ENCODE data around the gene OR8B8. TPM values are rescaled to one million over a fixed set of nuclear protein-coding genes. Genes with fewer than 3 reads are reported as not detected.
"Not testable (repeated sequence)": the region's sequence is repeated elsewhere in the genome, so short reads cannot be mapped to it uniquely, and the experiment has no call there.

Gene OR8B8, protein sequence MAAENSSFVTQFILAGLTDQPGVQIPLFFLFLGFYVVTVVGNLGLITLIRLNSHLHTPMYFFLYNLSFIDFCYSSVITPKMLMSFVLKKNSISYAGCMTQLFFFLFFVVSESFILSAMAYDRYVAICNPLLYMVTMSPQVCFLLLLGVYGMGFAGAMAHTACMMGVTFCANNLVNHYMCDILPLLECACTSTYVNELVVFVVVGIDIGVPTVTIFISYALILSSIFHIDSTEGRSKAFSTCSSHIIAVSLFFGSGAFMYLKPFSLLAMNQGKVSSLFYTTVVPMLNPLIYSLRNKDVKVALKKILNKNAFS
- total RNA-seq, result not detected

DNA sequence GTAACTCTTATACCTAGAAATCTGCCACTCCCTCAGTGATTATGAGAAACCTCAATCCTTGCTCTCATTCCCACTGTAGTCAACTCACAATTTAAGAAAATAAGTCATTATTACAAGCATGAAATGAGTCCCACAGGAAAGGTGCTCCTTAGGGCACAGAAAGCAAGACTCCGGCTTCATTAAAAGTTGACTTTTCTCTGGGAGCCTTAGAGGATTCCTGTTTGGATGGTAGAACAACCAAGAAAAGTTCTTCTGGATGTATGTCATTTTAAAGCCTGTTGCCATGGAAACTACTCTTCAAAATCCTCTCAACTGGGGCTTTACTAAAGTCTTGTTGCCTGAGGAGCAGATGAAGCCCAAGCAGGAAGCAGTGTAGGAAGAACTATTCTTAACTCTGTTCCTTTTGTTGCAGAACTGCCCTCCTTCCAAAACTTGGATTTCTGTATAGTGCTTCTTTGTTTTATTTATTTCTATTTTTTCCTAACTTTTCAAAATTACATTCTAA lies at the start of gene OR8B8:
TSS of gene OR8B8 (minus strand) at position 51 of the 505 bp plus-strand sequence. CDS start 4,611 bp downstream, outside the sequence.
- DNase-seq (ENCODE audit: low spot score), result no peak

- no peak for DNase-seq (ENCODE audit: low spot score)
These were observed 47.6 kb upstream of the OR8B8 start for GRCh38 chr11:124493016-124493655.

DNA sequence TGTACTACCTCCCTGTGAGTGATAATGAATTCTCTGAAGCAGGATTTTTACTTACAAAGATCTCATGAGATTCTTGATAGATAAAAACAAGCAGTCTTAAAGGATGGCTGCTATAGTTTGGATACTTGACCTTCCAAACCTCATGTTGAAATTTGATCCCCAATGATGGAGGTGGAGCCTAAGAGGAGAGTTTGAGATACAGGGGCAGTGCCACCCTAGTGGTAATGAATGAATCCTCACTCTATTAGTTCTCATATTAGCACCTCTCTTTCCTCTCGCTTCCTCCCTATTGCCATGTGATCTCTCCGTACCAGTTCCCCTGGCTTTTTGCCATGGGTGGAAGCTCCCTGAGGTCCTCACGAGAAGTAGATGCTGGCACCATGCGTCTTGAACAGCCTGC lies 37.9 kb upstream of the OR8B8 start:
- no peak for DNase-seq (ENCODE audit: low spot score)

- DNase-seq (ENCODE audit: low spot score), result no peak
These were observed 37.1 kb upstream of the OR8B8 start for GRCh38 chr11:124482362-124483147.

DNA sequence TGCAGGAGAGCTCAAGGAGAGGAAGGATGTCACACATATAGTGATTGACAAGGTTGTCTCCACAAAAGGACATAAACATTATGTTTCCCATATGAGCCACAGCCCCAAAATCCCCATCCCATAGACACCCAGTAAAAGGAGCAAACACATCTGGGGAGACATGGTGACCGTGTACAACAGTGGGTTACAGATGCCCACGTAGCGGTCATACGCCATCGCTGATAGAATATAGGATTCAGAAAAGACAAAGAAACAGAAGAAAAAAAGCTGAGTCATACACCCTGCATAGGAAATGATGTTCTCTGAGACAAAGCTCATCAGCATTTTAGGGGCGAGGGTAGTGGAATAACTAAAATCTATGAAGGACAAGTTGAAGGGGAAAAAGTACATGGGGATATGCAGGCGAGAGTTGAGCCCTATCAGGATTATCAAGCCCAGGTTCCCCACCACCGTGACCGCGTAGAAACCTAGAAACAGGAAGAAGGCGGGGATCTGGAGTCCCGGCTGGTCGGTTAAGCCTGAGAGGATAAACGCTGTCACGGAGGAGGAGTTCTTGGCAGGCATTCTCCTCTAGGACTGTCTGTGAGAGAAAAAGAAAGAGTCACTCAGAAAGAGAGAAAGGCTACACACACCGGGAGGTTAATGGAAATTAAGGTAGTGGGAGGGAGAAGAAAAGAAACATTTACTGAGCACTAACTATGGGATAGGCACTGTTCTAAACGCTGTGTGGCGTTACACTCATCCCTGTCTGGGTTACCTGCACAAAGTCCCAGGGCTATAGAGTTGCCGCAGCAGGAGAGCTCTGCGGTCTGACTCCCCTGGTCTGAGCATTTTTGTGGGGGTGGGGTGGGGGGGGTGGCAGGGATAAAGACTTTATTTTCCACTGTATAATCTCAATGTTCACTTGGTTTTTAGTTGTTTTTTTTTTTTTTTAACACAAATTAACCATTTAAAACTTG lies 36.1 kb upstream of the OR8B8 start:
- no peak for DNase-seq (ENCODE audit: low spot score)

GRCh38 chr11:124479561-124479960 lies 34.1 kb upstream of the OR8B8 start:
- no peak for DNase-seq (ENCODE audit: low spot score)

- no peak for DNase-seq (ENCODE audit: low spot score)
These were observed 29.8 kb upstream of the OR8B8 start for GRCh38 chr11:124475265-124475664.

- no peak for DNase-seq (ENCODE audit: low spot score)
These were observed 29.3 kb upstream of the OR8B8 start for GRCh38 chr11:124474779-124475178.

DNA sequence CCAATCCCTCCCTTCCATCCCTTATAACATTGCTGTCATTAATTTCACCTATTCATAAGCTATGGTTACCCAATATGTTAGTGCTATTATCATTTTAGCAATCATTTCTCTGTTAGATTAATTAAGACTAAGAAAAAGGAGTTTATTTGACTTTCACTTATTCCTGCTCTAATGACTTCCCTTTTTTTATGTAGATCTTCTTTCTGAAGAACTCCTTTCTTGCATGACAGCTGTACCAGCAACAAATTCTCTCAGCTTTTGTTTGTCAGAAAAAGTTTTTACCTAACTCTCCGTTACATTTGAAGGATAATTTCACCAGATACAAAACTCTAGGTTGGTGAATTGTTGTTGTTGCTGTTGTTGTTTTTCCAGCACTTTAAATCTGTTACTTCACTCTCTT lies 28.6 kb upstream of the OR8B8 start:
- DNase-seq (ENCODE audit: low spot score), result no peak

DNA sequence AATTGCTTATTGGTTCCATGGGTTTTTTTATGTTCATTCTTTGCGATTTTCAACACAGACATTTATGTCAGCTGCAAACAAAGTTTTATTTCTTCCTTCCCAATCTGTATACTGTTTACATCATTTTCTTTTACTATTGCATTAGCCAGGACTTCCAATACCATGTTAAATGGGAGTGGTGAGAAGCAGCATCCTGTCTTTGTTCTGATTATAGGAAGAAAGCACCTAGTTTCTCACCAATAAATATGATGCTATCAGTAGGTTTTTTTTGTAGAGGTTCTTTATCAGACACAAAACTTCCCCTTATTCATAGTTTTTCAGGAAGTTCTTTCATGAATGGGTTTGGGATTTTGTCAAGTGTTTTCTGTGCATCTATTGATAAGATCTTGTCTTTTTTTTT lies 28.0 kb upstream of the OR8B8 start:
- DNase-seq (ENCODE audit: low spot score), result no peak

DNA sequence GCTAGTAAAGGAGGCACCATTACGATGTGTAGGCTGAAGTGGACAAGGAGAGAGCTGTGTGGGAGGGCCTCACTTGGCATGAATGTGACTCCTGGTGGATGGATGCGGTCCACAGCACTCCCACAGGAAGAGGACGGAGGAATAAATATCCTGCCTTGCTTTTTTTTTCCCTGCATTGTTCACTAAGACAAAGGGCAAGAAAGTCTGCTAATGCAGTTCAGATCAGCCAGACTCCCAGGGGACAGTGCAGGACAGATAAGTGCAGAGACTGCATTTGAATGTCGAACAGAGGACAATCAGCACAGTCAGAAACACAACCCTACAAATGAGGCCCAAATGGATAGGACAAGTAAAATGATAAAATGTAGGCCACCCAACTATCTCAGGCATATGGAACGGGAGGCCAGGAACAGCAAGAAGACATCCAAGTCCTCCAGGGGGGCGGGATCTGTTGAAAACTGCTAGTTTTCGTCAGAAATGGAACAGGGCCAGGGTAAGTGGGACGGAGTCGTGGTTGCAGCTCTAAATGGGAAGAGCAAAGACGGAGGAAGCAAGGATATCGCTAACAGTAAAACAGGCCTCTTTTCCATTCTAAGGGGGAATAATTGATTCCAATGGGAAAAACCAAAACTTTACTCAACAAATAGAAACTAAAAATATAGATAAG lies 25.2 kb upstream of the OR8B8 start:
- no peak for DNase-seq (ENCODE audit: low spot score)

DNA sequence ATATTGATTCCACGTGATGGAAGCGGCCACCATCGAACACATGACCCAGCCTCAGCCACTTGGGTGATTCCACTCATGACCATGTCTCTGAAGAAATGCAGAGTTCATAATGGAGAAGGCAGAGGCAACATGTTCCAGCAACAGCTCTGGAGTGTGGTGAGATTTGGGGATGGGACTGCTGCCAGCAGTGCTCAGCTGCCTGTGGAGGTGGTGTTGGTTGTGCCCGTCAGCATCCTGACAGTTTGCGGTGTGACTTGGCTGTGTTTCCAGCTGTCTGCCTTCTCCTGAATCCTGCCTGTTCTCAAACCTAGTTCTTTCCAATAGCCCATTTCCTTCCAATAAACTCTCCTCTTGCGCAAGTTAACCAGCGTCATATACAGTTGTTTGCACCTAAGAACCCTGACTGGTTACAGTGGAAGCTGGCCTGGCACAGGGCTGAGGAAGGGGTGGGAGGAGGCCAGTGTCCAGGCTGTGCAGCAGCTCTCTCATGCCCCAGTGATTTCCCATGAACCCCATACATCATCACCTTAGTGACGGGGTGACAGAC lies 22.0 kb upstream of the OR8B8 start:
- DNase-seq (ENCODE audit: low spot score), result no peak

DNA sequence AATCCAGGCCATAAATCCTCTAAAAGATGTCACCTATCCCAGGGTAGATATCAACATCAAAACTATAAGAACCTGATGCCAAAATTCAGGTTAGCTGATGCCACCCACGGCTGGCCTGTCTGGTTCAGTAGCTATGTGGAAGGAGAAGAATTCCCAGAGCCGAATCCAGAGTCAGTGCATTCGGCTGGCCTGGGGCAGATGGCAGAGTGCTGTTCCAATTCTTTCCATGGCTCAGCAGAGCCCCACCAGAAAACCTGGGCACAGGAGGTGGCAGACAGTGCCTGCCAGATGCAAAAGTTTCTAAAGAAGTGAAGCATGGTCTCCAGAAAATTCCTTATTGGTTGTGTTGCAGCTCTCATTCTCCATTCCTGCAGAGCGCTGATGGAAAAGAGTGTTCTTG lies 19.9 kb upstream of the OR8B8 start:
- no peak for DNase-seq (ENCODE audit: low spot score)

DNA sequence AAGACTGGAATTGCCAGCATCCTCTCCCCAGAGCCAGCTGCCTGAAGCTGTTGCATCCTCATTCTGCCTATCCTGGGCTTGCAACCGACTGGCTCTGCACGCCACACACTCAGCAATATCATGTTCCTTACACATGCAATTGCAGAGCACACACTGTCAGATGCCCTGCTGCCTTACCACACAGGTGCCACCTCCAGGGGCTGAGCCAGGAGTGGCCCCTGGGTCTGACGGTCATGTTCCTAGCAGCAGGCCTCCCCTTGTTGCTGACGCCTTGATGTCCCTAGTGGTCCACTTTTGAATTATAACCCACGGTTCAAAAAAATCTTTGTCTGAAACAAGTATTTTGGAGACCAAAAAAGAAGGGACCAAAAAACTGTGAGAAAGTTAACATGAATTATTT lies 18.5 kb upstream of the OR8B8 start:
- no peak for DNase-seq (ENCODE audit: low spot score)

GRCh38 chr11:124463324-124463723 lies 17.8 kb upstream of the OR8B8 start:
- no peak for DNase-seq (ENCODE audit: low spot score)

DNA sequence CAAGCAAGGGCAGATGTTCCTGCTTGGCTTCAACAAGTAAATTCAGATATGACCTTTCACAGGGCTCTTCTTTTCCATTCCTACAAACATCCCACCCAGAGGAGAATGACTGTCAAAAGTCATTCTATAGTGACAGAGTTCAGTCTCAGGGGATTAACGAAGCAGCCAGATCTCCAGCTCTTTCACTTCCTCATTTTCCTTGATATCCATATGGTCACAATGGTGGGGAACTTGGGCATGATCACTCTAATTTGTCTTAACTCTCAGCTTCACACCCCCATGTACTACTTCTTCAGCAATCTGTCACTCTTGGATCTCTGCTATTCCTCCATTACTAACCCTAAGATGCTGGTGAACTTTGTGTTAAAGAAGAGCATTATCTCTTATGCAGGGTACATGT lies 15.0 kb upstream of the OR8B8 start:
- DNase-seq (ENCODE audit: low spot score), result no peak

GRCh38 chr11:124459379-124459778 lies 13.9 kb upstream of the OR8B8 start:
- DNase-seq (ENCODE audit: low spot score), result not testable (repeated sequence)

DNA sequence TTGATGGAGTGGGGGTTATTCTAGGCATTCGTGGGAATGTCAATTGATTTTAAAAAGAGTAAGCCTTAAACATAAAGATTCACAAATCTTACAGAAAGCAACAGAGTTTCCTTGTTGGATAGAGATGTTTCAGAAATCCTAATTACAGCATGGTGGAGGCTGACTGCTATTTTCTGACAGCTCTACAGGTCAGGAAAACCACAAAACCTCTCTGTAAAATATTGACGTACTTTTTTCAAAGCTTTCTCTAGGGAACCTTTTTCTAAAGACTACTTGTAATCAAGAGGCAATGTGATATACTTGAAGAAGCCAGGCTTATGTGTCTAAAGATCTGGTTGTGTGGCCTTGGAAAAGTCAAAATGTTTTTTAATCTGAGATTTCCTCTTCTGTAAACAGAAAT lies 9.1 kb upstream of the OR8B8 start:
- no peak for DNase-seq (ENCODE audit: low spot score)

DNA sequence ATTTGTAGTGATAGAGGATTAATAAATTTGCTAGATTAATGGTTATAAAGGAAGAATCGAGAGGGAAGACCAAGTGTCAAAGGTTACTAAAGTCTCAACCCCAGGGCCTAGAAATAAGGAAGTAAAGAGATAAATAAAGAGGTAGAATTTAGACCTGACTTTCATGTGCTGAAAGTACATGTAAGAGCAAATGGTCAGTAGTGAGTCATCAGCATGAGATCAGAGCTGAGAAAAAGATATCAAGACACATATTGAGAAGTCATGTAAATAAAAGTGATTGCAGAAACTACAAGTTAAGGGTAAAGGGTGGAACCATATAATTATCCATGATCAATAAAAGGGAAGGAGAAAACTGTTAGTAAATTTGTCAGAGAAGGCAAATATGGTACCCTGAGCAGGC lies 1.4 kb upstream of the OR8B8 start:
- no peak for DNase-seq (ENCODE audit: low spot score)

- DNase-seq (ENCODE audit: low spot score), result no peak
These were observed 2.6 kb downstream of the OR8B8 start for GRCh38 chr11:124442847-124443246.

DNA sequence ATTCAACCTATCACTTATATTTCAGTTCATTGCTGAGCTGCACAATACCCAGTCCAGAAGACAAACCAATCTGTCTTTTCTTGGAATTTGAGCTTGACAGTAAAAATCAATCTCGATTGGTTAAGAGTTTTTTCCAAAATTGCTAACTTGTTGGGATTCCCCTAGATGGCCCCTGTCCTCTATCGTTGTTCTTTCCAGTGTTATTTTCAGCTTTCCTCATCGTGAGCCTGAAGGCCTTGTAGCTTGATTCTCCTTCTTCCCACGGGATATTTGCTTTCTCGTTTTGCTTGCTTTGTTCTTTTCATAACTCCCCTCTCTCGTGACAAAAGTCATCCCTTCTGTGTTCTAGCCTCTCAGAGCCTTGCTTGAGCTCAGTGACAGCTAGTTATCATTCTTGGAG lies 3.1 kb downstream of the OR8B8 start:
- DNase-seq (ENCODE audit: low spot score), result no peak

Measured in ureter (tissue), 1 donor.